Measurements from ENCODE around the gene PARN. TPM values are rescaled to one million over a fixed set of nuclear protein-coding genes. Genes with fewer than 3 reads are reported as not detected.

Gene PARN
- total and polyA plus RNA-seq, 2 of the 4 experiments (the other 2 are of a cell fraction): 24.6 to 25.1 TPM

DNA sequence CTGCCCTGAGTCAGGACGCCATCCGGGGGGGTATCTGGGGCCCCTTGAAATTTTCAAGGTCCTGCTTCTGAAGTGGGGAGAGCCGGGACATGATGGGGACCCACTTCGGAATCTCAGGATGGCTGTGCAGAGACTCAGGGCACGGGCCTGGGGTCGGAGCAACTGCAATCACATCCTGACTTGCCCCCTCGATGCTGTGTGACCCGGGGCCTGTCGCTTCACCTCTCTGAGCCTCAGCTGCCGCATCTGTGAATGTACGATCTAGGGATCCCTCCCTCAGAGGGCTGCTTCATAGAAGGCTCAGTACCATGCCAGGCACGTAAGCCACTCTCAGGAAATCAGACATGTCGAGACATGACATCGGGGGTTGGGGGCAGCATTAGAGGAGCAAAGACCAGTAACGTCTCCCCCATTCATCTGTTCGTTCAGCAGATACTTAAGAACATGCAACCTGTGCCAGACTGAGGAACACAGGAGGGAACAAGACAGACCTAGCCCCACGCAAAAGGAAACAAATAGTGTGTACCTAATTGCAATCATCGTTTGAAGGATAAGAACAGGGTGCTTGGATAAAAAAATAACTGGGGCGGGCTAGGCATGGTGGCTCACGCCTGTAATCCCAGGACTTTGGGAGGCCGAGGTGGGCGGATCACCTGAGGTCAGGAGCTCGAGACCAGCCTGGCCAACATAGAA lies 229.6 kb downstream of the PARN start (continued):
- TF ChIP-seq POLR2A (IDR thresholded peaks at IDR 0.05; ENCODE audit: low read depth, low read length): no peak

DNA sequence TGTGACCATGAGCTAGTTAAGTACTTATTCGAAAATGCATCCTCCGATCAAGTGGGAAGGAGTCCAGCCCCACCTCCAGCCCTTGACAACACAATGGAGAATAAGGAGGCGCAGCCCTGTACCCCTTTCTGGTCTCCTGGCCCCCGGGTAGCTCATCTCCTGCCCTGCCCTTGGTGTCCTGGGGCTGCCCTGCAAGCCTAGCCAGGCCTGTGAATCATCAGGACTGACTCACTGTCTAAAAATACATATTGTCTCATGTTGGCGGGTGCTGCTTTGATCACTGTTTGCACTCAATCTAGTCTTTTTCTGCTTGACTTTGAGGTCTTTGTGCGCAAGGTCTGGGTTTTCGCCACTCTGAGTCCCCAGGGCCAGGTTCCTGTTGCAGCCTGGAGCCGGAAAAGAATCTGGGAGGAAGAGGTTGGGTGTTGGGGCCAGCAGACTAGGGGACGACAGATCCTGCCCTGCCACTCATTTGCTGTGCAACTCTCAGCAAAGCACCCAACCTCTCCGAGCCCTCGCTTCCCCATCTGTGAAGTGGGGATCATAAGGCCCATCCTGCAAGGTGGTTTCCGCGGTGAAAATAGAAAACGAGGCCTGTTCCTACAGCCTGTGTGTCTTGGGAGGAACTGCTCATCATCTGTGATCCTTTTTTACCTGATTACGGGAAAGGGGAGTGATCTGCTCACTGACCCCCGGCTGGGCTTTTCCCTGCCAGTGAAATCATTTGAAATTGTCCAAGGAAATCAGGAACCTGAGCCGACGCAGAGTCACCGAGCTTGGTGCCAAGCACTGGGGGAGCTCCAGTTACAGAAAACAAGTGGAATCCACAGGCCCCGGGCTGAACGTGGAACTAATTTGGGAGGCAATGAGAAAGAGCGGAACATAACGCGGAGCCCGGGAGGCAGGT lies 230.4 kb downstream of the PARN start:
- Histone ChIP-seq H3K4me2 (ENCODE audit: low read depth, low read length) (peak overlapping the region; percentile 38), H3K23ac (ENCODE audit: low read depth, low read length) (peak overlapping the region; percentile 26; the same call in 1 of the 2 replicates), H4K20me1 (ENCODE audit: insufficient read depth, low read length) (no peaks in the 10 kb centered on the region), H2BK5ac (ENCODE audit: low read depth, low read length, poor library complexity, severe bottlenecking) (peak overlapping the region; percentile 56), H3K4ac (ENCODE audit: low read depth, low read length) (peak overlapping the region; percentile 82), H3K9me3 (ENCODE audit: control insufficient read depth, insufficient read depth, low read length) (no peaks in the 10 kb centered on the region), H2AK9ac (replicated peaks; ENCODE audit: low read depth, low read length, poor library complexity) (peak overlapping the region; percentile 3), H3K27me3 (ENCODE audit: control insufficient read depth, insufficient read depth, low read length) (no peaks in the 10 kb centered on the region), H4K8ac (ENCODE audit: low read depth in 2 of 2, low read length in 2 of 2) (peak overlapping the region; percentile 25 to 69; a peak in 2 of 4 replicates), H4K91ac (ENCODE audit: insufficient read depth, low read depth, low read length) (peak overlapping the region; percentile 69), H3K4me1 (ENCODE audit: control insufficient read depth, insufficient read depth, low read length) (peaks cover 8% of the 10 kb centered on the region), H3K79me1 (ENCODE audit: low read depth in 1 of 2, low read length in 2 of 2) (no peaks in the 10 kb centered on the region), H2AFZ (replicated peaks; ENCODE audit: low read length, poor library complexity) (peak overlapping the region; percentile 51), H3K18ac (ENCODE audit: low read depth, low read length) (peak overlapping the region; percentile 61), H2AK5ac (ENCODE audit: low read depth, low read length) (peak overlapping the region; percentile 53; the same call in 1 of the 2 replicates), H3K56ac (ENCODE audit: extremely low read depth, insufficient read depth, low read length) (no peak overlapping the region), H2BK120ac (ENCODE audit: low read depth, low read length) (peak overlapping the region; percentile 81), H3K27ac (ENCODE audit: insufficient read depth, low read length) (peak overlapping the region; percentile 58), H3K14ac (replicated peaks; ENCODE audit: low read depth, low read length) (peak overlapping the region; percentile 64), H3K4me3 (ENCODE audit: insufficient read depth, low read depth, low read length) (no peak overlapping the region), H2BK15ac (ENCODE audit: low read depth, low read length) (peak overlapping the region; percentile 10; the same call in 2 of the 3 replicates), H4K5ac (ENCODE audit: low read depth, low read length) (peak overlapping the region; percentile 58), H3K36me3 (ENCODE audit: control insufficient read depth, insufficient read depth, low read length) (no peaks in the 10 kb centered on the region), H3K9me1 (ENCODE audit: insufficient read depth, low read length) (0 out of 2 replicates have a peak, but pooled peaks cover 5% of the 10 kb centered on the region), H2BK20ac (ENCODE audit: low read depth, low read length) (peak overlapping the region; percentile 78), H3K9ac (ENCODE audit: low read depth, low read length) (no peak overlapping the region)
- peak; percentile 70 for TF ChIP-seq FOS (IDR thresholded peaks at IDR 0.05; ENCODE audit: low read depth, low read length)
- no peak for TF ChIP-seq RFX5 (IDR thresholded peaks at IDR 0.05; ENCODE audit: low read depth, low read length)
- TF ChIP-seq, protein P1, sequence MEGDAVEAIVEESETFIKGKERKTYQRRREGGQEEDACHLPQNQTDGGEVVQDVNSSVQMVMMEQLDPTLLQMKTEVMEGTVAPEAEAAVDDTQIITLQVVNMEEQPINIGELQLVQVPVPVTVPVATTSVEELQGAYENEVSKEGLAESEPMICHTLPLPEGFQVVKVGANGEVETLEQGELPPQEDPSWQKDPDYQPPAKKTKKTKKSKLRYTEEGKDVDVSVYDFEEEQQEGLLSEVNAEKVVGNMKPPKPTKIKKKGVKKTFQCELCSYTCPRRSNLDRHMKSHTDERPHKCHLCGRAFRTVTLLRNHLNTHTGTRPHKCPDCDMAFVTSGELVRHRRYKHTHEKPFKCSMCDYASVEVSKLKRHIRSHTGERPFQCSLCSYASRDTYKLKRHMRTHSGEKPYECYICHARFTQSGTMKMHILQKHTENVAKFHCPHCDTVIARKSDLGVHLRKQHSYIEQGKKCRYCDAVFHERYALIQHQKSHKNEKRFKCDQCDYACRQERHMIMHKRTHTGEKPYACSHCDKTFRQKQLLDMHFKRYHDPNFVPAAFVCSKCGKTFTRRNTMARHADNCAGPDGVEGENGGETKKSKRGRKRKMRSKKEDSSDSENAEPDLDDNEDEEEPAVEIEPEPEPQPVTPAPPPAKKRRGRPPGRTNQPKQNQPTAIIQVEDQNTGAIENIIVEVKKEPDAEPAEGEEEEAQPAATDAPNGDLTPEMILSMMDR (conservative IDR thresholded peaks at IDR 0.05; ENCODE audit: low read depth, low read length): no peak
- peak; percentile 11 for TF ChIP-seq RCOR1 (IDR thresholded peaks at IDR 0.05; ENCODE audit: insufficient replicate concordance, low read length)
- 0 out of 2 replicates have a peak, but pooled peaks have one; percentile 5 for TF ChIP-seq CEBPB (IDR thresholded peaks at IDR 0.05; ENCODE audit: low read depth, low read length)
- in situ Hi-C loops (cut with MboI; ENCODE audit: low sequenced_read_pairs) (loop anchor here (10.0 kb wide), 1 partner anchor 95 kb away; no protein-coding TSS in a partner anchor), dilution Hi-C loops (cut with HindIII; ENCODE audit: low sequenced_read_pairs, unreplicated experiment) (no loop called here), intact Hi-C loops (cut with micrococcal nuclease) (no loop called here)
- no TSS peak for BruUV-seq (replicated peaks)
- 69% methylated on average over 9 of the region's 25 CpGs; no CpG with 5 or more reads in 1 of the 2 experiments for WGBS, 2 experiments (ENCODE audit: extremely low coverage in 2 of 2, insufficient read length in 1 of 2)
- ATAC-seq (ENCODE audit: low read depth): peak; percentile 93
- ChIA-PET CTCF (no interaction called here), POLR2A (ENCODE audit: unreplicated experiment) (no interaction called here)
- peak; percentile 62 for DNase-seq
